GM18873 (cell line): ENCODE results near the gene GPC5.
"Not testable (repeated sequence)": the region's sequence is repeated elsewhere in the genome, so short reads cannot be mapped to it uniquely, and the experiment has no call there.

Experiments
- ATAC-seq: cut with Tn5 transposase; IDR thresholded peaks from one replicate; pipeline ENCODE4 v1.9.1; 2021; ENCODE audit warnings: mild to moderate bottlenecking, moderate library complexity, moderate number of reproducible peaks; ENCODE audit not compliant: unreplicated experiment, low FRiP score

Gene GPC5

DNA sequence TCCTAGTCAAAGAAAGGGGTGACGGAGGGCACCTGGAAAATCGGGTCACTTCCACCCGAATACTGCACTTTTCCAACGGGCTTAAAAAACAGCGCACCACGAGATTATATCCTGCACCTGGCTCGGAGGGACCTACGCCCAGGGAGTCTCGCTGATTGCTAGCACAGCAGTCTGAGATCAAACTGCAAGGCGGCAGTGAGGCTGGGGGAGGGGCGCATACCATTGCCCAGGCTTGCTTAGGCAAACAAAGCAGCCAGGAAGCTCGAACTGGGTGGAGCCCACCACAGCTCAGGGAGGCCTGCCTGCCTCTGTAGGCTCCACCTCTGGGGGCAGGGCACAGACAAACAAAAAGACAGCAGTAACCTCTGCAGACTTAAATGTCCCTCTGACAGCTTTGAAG, 1354.3 kb downstream of the GPC5 start:
- ATAC-seq: not testable (repeated sequence)

DNA sequence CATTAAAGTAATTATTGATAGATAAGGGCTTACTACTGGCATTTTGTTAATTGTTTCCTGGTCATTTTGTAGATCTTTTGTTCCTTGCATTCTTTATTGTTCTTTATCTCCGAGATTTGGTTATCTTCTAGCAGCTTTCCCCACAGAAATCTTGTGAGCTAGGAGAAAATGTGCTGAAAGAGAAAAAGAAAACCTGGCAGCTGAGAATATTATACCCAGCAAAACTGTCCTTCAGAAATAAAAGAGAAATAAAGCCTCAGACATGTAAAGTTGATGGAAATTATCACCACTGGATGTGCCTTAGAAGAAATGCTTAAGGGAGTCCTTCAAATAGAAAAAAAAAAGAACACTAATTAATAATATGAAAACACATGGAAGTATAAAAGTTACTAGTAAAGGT, 1363.3 kb downstream of the GPC5 start:
- no peak for ATAC-seq

DNA sequence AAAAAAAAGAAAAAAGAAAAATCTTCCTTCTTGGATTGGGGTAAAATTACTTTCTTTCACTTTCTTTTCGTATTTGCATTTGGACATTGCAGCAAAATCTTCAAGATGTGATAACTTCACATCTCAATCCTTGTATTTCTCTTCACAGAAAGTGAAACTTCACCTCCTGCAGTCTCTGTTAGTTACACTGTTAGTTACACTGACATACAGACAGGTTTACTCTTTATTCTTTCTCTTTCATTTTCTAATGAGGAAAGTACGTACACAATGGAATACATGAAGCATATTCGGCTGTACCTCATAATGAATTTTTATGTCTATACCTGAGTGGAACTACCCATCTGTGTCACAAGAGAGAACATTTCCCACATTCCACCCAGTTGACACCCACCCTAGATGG, 1369.0 kb downstream of the GPC5 start:
- ATAC-seq: no peak

DNA sequence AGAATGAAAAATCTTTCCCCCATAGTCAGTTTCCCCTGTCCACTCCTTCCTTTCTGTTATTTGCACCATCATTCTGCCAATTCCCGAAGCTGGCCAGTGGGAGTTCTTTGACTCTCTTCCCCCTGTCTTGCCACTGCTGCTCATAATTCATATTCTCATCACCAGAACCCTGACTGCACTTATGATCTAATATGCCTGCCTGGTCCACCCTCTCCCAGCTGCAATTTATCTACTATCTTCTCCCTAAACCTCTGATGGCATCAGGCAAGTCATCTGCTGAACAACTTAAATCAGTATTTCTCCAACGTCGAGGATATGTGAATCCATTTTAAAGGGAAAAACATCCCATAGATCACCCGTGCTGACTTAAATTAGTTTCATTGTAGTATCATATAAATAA, 1370.2 kb downstream of the GPC5 start:
- no peak for ATAC-seq

DNA sequence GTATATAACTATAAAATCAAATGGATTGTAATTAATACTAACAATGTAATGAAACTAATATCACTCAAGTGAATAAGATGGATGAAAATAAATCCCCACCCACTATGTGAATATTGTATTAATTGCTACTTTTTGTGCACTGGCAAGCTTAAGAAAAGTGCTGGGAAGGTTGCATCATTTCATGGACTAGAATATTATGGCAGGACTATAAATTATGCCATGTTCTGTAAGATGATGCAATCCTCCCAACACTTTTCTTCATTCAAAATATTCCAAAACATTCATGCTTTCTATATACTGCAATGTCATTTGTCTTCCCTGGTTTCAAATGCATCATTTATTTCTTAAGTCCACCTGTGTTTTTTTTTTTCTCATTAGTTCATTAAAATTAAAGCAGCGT, 1370.6 kb downstream of the GPC5 start:
- no peak for ATAC-seq

DNA sequence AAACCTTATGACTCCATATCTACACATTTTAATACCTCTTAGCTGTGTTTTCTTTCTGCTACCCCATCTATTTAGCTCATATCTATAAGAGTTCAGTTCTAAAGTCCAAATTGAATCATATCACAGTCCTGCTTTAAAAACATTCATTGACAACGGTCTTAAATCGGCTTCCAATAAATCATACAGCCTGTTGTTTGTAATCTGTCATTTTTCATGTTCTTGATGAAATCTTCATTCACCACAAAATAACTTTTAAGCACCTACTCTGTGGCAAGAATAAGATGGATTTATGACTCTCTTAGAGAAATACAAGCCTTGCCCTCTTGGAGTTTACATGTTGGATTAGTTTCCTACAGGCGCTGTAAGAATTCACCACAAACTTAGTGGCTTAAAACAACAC, 1377.2 kb downstream of the GPC5 start:
- ATAC-seq: no peak

DNA sequence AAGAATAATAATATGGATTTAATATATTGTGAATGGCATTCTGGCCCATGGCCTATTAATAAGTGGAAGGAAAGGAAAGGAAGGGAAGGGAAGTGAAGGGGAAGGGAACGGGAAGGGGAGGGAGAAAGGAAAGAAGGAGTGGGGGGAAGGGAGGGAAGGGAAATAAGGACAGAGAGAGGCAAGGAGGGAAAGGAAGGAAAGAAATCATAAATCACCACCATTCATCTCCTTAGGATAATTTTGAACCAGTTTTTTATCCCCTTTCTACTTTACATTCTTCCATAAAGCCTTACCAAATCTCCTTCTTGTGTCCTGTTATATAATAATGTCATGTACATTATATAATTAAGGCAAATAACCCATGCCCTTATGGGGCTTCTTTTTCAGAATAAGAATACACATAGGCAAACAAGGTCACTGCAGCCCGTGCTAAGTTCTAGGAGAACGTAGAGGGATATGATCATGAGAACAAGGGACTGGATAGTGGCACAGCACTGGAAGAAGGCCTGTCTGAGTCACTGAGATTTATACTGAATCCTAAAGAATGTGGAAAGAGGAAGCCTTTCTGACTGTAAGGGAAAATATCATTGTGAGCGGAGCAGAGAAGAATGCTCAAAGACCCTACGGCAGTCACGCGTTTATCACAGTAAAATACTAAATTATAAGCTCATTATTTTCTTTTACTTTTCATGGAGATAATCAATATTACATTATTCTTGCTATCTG, 1383.7 kb downstream of the GPC5 start:
- ATAC-seq: no peak

DNA sequence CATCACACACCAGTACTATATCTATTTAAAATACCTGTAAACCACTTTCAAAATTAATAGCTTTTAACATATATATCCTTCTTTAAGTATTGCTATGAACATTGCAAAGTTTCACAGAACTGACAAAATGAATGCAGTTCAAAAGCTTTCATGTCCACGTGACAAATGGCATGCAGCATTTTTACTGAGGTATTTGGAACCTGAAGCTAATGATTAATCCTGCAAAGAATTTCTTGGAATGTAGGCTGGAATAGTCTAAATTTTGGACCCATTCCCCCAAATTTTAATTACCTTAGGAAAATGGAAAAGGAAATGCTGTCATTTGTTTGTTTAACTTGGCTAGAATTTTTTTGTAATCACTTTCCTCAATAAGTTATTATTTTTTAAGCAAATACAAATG, 1404.4 kb downstream of the GPC5 start:
- ATAC-seq: no peak

DNA sequence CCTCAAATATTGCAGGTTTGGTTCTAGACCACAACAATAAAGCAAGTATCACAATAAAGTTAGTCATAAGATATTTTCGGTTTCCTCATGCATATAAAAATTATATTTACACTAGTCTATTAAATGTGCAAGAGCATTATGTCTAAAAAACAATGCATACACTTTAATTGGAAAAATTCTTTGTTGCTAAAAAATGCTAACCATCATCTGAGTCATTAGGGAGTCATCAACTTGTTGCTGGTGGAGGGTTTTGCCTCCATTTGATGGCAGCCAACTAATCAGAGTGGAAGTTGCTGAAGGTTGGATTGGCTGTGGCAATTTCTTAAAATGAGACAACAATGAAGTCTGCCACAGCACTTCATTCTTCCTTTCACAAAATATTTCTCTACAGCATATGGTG, 1405.9 kb downstream of the GPC5 start:
- ATAC-seq: no peak

DNA sequence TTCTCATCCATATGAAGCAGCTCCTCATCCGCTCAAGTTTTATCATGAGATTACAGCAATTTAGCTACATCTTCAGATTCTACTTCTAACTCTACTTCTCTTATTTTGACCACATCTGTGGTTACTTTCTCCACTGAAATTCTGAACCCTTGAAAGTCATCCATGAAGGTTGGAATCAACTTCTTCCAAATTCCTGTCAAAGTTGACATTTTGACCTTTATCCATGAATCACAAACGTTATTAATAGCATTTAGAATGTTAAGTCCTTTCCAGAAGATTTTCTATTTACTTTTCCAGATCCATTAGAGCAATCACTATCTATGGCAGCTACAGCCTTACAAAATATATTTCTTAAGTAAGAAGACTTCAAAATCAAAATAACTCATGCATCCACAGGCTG, 1406.5 kb downstream of the GPC5 start:
- no peak for ATAC-seq

DNA sequence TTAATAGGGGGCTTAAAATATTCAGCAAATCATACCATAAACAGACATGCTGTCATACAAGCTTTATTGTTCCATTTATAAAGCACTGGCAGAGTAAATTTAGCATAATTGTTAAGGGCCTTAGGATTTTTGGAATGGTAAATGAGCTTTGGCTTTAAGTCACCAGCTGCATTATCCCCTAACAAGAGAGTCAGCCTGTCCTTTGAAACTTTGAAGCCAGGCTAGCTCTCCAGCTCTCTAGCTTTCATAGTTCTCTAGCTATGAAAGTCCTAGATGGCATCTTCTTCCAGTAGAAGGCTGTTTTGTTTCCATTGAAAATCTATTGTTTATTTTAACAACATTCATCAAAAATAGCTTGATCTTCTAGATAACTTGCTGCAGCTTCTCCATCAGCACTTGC, 1407.3 kb downstream of the GPC5 start:
- ATAC-seq: no peak

DNA sequence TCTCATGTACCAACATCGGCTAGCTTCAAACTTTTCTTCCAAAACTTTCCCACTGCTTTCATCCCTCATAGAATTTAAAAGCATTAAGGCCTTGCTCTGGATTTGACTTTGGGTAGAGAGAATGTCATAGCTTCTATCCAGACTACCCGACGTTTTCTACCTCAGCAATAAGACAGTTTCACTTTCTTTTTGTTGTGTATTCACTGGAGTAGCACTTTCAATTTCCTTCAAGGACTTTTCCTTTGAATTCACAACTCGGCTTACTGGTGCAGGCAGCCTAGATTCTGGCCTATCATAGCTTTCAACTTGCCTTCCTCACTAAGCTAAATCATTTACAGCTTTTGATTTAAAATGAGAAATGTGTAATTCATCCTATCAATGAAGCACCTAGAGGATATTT, 1407.8 kb downstream of the GPC5 start:
- no peak for ATAC-seq

DNA sequence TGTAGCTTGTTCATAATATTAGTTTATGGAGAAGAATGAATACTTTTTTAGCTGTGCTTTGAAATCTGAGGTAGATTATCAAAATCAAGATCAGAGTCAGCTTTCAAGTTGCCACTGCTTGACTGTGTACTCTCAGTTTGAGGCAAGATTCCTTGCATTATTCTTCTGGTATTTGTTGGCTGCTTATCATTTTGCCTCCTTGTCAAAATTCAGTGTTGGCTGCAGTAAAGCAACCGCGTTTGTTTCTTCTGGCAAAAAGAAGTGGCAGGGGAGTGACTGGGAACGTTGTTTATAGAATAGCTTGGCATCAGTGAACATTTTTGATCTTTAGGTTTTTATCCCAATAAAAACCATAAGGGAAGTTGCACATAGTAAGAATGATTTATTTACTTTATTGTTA, 1408.9 kb downstream of the GPC5 start:
- no peak for ATAC-seq

DNA sequence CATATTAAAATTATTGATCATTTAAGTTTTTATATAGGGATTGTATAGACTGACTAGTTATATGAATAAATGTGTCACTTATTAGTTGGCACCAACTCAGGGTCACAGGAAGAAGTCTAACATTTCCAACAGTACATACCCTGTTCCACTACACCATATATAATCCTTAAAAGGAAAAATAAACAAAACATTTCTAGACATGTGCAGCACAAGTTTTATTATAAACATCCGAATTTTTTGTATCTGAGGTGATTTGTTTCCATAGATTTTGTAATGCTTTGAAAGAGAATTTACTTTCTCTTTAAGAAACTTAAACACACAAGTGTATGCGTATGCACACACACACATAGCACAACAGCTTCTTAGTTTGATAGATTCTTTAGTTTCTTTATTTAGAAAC, 1409.5 kb downstream of the GPC5 start:
- no peak for ATAC-seq

DNA sequence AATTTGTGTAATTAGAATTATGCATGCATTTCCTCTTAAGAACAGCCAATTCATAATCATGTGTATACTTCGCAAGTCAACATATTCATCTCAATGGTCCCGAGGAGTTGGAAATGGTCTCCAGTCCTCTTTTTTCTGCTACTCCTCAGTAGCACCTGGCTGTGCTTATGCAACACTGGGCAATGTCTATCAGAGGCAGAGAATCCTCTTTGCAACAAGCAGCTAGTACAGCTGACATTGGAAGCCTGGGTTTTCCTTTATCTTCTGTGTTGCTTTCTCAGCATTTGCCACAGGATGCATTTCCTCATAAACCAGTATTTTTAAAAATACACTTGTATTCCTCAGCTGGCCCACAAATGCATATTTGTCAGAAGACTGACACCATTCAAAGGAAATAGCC, 1422.9 kb downstream of the GPC5 start:
- no peak for ATAC-seq

DNA sequence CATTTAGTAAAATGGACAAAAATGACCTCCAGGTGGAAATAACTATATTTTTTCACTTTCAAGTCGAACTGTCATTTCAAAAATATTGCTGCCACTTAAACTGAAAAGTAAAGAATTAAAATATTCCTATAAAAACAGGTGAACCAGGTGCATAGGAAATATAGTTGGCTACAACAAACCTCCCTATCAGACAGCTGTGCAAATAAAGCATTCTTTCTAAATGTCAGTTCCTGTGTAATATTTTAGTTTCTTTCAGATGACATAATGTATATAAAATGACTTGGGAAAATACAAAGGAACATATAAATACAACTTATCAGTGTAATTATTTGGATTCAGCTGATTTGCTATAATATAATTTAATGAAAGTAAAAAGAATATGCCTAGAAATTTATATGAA, 1424.6 kb downstream of the GPC5 start:
- no peak for ATAC-seq

DNA sequence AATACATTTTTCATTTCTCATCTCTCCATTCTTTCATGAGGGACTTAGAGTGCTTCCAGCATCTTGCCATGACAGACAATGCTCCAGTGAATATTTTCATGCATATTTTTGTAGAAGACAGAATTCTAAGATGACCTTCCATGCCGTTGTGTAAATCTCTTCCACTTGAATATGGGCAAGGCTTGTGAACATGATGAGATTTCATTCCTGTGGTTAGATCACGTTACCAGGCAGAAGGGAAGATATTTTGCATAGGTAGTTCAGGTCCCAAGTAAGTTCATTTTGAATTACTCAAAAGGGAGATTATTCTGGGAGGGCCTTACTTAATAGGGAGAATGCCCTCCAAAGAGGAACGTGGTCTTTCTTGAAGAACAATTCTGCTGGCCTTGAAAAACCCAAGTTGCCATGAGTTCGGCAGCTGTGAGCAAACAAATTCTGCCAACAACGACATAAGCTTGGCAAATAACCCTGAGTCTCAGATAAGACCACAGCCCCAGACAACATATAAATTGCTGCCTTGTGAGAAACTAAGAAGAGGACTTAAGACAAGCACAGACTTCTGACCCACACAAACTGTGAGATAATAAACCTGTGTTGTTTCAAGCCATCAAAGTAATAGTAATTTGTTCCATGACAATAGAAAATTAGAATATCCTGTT, 1427.6 kb downstream of the GPC5 start:
- ATAC-seq: no peak

DNA sequence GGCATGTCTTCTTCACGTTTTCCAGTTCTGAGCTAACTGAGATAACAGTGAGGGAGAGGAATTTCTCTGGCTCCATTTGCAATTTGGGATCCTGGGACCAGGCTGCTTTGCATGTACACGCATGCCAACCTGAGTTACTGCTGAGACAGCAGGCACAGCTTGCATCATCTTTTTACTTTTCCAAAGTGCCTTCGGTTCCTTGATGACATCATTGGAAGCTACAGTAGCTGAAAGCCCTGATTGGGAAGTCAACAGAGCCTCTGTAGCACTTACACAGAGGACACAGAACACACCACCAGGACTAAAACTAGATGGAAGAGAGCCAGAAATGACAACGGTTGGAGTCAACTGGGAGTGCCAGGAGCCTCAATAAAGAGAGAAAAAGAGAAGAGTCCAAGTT, 1429.1 kb downstream of the GPC5 start:
- ATAC-seq: no peak

DNA sequence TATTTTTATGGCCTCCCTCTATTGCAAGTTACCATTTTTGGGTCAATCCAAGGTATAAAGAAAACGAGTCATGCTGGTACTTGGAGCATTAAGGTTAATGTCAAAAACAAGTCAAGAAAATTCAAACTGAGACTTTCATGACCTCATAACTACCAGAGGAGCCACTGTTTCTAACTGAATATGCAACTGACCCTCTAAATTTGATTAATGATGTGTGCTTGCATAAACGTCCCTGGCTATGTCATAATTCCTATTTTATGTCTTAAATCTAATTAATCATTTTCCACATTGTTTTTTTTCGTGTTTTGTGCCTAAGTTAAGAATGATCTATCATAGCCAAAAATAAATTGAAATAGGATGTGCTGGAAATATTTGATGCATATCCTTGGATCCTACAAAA, 1431.5 kb downstream of the GPC5 start:
- no peak for ATAC-seq

DNA sequence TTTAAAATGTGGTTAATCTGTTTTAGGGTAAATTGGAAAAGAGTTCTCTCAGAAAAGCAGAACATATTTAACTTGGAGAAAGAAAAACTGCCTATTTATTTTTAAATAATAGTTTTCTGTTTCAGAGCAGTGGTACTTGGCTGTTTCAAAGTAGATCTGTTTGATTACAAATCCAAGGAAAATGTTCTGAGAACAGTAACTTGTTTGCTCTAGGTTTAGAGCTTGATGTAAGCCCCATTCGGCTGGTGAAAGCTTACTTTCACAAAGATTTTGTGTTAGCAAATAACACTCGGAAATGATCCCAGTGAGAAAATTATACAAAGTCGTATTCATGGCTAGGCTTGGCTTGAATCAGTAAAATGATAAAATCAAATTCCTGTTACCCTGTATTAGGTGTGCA, 1432.4 kb downstream of the GPC5 start:
- ATAC-seq: no peak

DNA sequence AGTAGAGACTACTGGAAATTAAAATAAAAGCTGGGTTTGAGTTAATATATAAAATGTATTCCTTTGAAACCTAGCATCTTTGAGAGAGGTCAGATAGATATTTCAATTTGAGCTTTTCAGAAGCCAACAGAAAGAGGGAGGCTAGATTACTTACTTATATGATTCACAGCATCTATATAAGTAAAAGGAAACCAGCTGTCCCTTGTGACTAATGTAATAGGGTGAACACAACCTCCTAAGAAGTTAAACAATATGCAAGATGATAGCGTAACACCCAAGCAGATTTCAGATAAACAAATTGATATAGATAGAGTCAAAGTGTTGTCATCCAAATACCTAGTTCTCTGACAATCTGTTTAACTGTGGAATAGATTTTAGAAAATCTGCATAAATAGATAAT, 1434.7 kb downstream of the GPC5 start:
- no peak for ATAC-seq

DNA sequence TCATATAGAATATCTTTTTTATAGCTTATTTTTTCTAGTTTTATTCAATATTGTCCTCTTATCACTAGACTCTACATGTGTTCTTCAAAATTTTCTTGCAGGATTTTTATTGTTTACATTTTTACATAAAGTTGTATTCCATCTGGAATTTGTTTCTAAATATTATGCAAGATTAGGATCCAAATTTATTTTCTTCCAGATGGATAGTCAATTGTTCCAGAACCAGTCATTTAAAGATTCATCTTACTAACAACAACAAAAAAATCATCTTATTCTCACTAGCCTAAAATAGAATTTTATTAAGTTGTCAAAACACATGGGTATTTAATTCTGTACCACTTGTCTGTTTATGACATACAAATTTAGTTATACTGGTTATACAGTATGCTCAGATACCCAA, 1437.8 kb downstream of the GPC5 start:
- ATAC-seq: no peak

DNA sequence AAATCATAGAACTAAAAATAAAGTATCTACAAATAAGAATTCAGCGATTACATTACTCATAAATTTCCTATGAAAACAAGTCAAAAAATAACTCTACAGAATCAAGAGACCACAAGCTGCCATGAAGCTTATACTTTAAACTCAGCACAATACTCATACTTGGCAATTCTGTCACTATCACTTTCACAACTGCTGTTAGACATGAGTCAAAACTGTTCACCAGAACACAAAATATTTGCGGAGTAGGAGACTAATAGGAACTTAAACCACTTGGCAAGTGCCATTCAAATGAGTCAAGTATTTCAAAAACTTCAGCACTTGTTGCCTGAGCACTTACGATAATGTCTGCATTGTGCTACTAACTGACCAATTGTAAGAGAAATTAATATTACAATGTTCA, 1440.4 kb downstream of the GPC5 start:
- ATAC-seq: no peak
